Panc1 (cell line): ENCODE data around the gene KRT78.

Source experiments
- CTCF ChIP-seq: fragments of 450-650 bp; IDR thresholded peaks from 2 replicates; pipeline ENCODE4 v1.5.1; 2017; ENCODE audit warnings: mild to moderate bottlenecking
- POLR2AphosphoS5 ChIP-seq: IDR thresholded peaks from 2 replicates; pipeline ENCODE4 v1.6.1; 2012; ENCODE audit warnings: mild to moderate bottlenecking, low read depth, low read length, moderate library complexity
- REST ChIP-seq, 2 experiments: IDR thresholded peaks; 2 replicates each; pipeline ENCODE4 v1.6.1; 2011 to 2012; ENCODE audit warnings: low read depth in 2 of 2, control low read depth in 1 of 2, low read length in 1 of 2, mild to moderate bottlenecking in 1 of 2, moderate library complexity in 1 of 2; ENCODE audit not compliant: insufficient read depth in 1 of 2

GRCh38 chr12:52806821-52807543 lies 41.8 kb downstream of the KRT78 start:
- no peak for TF ChIP-seq POLR2AphosphoS5
- no peak for TF ChIP-seq REST (IDR thresholded peaks at IDR 0.05; ENCODE audit: insufficient read depth in 1 of 2, low read depth in 2 of 2, low read length in 1 of 2)
- no peak for TF ChIP-seq CTCF
